ENCODE results near the gene PSME3IP1. TPM values are rescaled to one million over a fixed set of nuclear protein-coding genes. Genes with fewer than 3 reads are reported as not detected.

Gene PSME3IP1
- total RNA-seq, 1 experiment from 2014 or later = 104 TPM

DNA sequence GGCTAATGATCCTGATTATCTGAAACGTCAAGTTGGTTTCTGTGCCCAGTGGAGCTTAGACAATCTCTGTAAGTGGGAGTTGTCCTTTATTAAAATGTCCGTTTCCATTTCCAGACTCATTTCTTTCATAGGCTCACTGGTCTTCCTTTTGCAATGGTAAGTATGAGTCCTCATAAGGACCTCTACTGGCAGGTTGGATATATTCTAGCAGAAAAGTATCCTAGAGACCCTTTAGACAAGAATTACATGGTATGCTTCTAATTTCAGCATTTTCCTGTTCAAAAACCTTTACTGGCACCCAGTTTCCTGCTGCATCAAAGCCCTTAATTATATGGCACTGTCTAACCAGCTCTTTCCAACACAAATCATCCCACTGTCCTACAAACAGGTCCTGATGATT lies 31.1 kb upstream of the PSME3IP1 start (continued):
- TF ChIP-seq, protein P1, sequence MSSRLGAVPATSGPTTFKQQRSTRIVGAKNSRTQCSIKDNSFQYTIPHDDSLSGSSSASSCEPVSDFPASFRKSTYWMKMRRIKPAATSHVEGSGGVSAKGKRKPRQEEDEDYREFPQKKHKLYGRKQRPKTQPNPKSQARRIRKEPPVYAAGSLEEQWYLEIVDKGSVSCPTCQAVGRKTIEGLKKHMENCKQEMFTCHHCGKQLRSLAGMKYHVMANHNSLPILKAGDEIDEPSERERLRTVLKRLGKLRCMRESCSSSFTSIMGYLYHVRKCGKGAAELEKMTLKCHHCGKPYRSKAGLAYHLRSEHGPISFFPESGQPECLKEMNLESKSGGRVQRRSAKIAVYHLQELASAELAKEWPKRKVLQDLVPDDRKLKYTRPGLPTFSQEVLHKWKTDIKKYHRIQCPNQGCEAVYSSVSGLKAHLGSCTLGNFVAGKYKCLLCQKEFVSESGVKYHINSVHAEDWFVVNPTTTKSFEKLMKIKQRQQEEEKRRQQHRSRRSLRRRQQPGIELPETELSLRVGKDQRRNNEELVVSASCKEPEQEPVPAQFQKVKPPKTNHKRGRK (CRISPR knock-in tag; IDR thresholded peaks at IDR 0.05; ENCODE audit: borderline replicate concordance) = no peak
- TF ChIP-seq FOXK1 (CRISPR knock-in tag; IDR thresholded peaks at IDR 0.05) (no peak), IRF2 (CRISPR knock-in tag; IDR thresholded peaks at IDR 0.05; ENCODE audit: borderline replicate concordance, low read depth) (no peak), ETV6 (CRISPR knock-in tag; IDR thresholded peaks at IDR 0.05) (no peak)
- TF ChIP-seq, protein P2, sequence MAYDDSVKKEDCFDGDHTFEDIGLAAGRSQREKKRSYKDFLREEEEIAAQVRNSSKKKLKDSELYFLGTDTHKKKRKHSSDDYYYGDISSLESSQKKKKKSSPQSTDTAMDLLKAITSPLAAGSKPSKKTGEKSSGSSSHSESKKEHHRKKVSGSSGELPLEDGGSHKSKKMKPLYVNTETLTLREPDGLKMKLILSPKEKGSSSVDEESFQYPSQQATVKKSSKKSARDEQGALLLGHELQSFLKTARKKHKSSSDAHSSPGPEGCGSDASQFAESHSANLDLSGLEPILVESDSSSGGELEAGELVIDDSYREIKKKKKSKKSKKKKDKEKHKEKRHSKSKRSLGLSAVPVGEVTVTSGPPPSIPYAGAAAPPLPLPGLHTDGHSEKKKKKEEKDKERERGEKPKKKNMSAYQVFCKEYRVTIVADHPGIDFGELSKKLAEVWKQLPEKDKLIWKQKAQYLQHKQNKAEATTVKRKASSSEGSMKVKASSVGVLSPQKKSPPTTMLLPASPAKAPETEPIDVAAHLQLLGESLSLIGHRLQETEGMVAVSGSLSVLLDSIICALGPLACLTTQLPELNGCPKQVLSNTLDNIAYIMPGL (CRISPR knock-in tag; IDR thresholded peaks at IDR 0.05) = no peak

DNA sequence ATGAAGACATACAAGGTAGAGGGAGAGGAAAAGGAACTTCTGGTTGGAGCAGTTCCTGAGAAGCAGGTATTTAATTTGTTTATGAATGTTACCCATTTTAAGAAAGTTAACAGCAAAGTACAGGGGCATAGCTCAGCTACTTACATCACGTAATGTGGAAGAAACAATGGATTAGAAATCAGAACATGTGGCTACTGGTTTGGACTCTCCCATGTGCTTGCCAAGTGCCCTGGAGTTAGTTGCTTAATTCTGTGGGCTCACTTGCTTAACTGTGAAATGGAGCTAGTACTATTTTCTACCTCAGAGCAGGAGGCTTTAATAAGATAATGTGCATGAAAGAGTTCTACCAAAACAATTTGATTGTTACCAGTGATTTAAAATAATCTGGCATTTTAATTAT lies 27.6 kb upstream of the PSME3IP1 start:
- TF ChIP-seq FOXK1 (CRISPR knock-in tag; IDR thresholded peaks at IDR 0.05) = no peak
- TF ChIP-seq SOX15 (CRISPR knock-in tag; IDR thresholded peaks at IDR 0.05) = no peak
- no peak for TF ChIP-seq TEAD1 (CRISPR knock-in tag; IDR thresholded peaks at IDR 0.05)
- no peak for TF ChIP-seq NFATC4 (CRISPR knock-in tag; IDR thresholded peaks at IDR 0.05)
- TF ChIP-seq, protein P3, sequence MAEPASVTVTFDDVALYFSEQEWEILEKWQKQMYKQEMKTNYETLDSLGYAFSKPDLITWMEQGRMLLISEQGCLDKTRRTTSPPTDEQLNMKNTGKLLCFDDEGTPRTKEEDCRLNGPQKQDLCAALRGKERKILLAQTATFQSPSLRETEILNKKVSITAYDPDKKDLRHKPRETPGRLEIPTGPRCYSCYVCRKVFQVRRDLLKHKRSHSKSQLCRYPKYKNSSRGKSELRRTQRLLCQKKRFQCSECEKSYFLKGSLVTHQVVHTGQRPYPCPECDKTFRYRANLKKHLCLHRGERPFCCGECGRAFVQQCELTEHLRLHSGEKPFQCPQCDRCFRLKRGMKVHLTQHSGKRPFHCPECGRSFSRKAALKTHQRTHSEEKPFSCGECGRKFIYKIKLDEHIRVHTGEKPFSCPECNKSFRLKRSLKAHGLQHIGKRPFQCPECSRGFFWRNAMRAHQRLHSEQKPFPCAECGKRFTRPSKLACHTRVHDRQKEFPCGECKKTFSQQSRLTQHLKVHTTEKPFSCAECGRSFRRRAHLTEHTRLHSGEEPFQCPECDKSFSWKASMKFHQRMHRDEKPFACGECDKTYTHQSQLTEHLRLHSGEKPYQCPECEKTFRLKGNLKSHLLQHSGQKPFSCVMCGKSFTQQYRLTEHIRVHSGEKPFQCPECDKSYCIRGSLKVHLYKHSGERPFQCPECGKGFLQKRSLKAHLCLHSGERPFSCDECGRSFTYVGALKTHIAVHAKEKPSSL (CRISPR knock-in tag; conservative IDR thresholded peaks at IDR 0.05) = no peak
- TF ChIP-seq, protein P4, sequence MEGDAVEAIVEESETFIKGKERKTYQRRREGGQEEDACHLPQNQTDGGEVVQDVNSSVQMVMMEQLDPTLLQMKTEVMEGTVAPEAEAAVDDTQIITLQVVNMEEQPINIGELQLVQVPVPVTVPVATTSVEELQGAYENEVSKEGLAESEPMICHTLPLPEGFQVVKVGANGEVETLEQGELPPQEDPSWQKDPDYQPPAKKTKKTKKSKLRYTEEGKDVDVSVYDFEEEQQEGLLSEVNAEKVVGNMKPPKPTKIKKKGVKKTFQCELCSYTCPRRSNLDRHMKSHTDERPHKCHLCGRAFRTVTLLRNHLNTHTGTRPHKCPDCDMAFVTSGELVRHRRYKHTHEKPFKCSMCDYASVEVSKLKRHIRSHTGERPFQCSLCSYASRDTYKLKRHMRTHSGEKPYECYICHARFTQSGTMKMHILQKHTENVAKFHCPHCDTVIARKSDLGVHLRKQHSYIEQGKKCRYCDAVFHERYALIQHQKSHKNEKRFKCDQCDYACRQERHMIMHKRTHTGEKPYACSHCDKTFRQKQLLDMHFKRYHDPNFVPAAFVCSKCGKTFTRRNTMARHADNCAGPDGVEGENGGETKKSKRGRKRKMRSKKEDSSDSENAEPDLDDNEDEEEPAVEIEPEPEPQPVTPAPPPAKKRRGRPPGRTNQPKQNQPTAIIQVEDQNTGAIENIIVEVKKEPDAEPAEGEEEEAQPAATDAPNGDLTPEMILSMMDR (IDR thresholded peaks at IDR 0.05) = no peak
- TF ChIP-seq TEAD4 (CRISPR knock-in tag; IDR thresholded peaks at IDR 0.05) = no peak
- no peak for TF ChIP-seq ZNF121 (CRISPR knock-in tag; IDR thresholded peaks at IDR 0.05)
- no peak for TF ChIP-seq GRHL2 (CRISPR knock-in tag; IDR thresholded peaks at IDR 0.05; ENCODE audit: insufficient replicate concordance, severe bottlenecking)
- TF ChIP-seq ZNF671 (CRISPR knock-in tag; IDR thresholded peaks at IDR 0.05) = no peak
- no peak for TF ChIP-seq MXD4 (CRISPR knock-in tag; IDR thresholded peaks at IDR 0.05; ENCODE audit: borderline replicate concordance)
- TF ChIP-seq GTF2I (CRISPR knock-in tag; conservative IDR thresholded peaks at IDR 0.05) = no peak
- TF ChIP-seq ETV6 (CRISPR knock-in tag; IDR thresholded peaks at IDR 0.05) = no peak
- TF ChIP-seq SMAD4 (CRISPR knock-in tag; IDR thresholded peaks at IDR 0.05) = no peak
- TF ChIP-seq, protein P5, sequence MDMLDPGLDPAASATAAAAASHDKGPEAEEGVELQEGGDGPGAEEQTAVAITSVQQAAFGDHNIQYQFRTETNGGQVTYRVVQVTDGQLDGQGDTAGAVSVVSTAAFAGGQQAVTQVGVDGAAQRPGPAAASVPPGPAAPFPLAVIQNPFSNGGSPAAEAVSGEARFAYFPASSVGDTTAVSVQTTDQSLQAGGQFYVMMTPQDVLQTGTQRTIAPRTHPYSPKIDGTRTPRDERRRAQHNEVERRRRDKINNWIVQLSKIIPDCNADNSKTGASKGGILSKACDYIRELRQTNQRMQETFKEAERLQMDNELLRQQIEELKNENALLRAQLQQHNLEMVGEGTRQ (CRISPR knock-in tag; IDR thresholded peaks at IDR 0.05) = no peak
- no peak for TF ChIP-seq JUN (CRISPR knock-in tag; IDR thresholded peaks at IDR 0.05)
- TF ChIP-seq, protein P1 (CRISPR knock-in tag; IDR thresholded peaks at IDR 0.05; ENCODE audit: borderline replicate concordance) = no peak
- TF ChIP-seq ZBTB21 (CRISPR knock-in tag; IDR thresholded peaks at IDR 0.05; ENCODE audit: borderline replicate concordance) = no peak
- no peak for TF ChIP-seq NFYB (CRISPR knock-in tag; conservative IDR thresholded peaks at IDR 0.05; ENCODE audit: low read depth)
- DNase-seq (ENCODE audit: low spot score) = no peak
- ChIA-PET CTCF (interaction anchor here (0.6 kb wide), 1 partner anchor 120 kb away, joined by 4 read pairs; no protein-coding TSS in a partner anchor), POLR2A (no interaction called here)
- Mint-ChIP-seq H3K27ac (no peak overlapping the region), H3K9me3 (no peaks in the 10 kb centered on the region), H3K4me3 (no peak overlapping the region), H3K36me3 (peaks cover 55% of the 10 kb centered on the region), H3K27me3 (ENCODE audit: low read depth) (no peaks in the 10 kb centered on the region), H3K4me1 (no peaks in the 10 kb centered on the region)
- no peak for ATAC-seq
